ENCODE results near the gene VMP1. TPM values are rescaled to one million over a fixed set of nuclear protein-coding genes. Genes with fewer than 3 reads are reported as not detected.
A peak's percentile ranks its signal among the peaks of the same experiment; 100 is the strongest.

Gene VMP1
- total and polyA plus RNA-seq, 2 donors (not counting 1 experiment from before 2014, with no cell fraction given) = 20.4 to 83.5 TPM

- H3K9ac ChIP-seq (ENCODE audit: low read length) = no peak overlapping the region
- no peaks in the 10 kb centered on the region for H3K27me3 ChIP-seq (replicated peaks in 1 of 4; ENCODE audit: control extremely low read depth in 1 of 4, control insufficient read depth in 3 of 4, insufficient read depth in 4 of 4, low read length in 3 of 4)
- no peak overlapping the region for H3K27ac ChIP-seq (ENCODE audit: low read length in 2 of 2)
- ChIA-PET CTCF (no interaction called here), POLR2A (no interaction called here)
- no peak overlapping the region for H3K4me2 ChIP-seq (replicated peaks; ENCODE audit: low read depth, low read length, poor library complexity, severe bottlenecking)
- Mint-ChIP-seq H3K27ac (no peak overlapping the region), H3K4me1 (peaks cover 9% of the 10 kb centered on the region), H3K27me3 (no peaks in the 10 kb centered on the region), H3K9me3 (ENCODE audit: insufficient read depth) (no peaks in the 10 kb centered on the region), H3K4me3 (no peak overlapping the region)
- H3K9me3 ChIP-seq (ENCODE audit: control extremely low read depth in 1 of 3, control insufficient read depth in 2 of 3, insufficient read depth in 1 of 3, low read length in 2 of 3) = no peaks in the 10 kb centered on the region
- no peaks in the 10 kb centered on the region for H3K4me1 ChIP-seq (ENCODE audit: control insufficient read depth in 2 of 2, insufficient read depth in 2 of 2, low read length in 2 of 2)
- H3K4me3 ChIP-seq (ENCODE audit: control extremely low read depth in 1 of 5, extremely low read depth in 1 of 5, insufficient read depth in 1 of 5, low read depth in 2 of 5, low read length in 4 of 5) = no peak overlapping the region
- H2AFZ ChIP-seq (ENCODE audit: insufficient read depth, low read depth, low read length, poor library complexity, severe bottlenecking) = no peak overlapping the region
- peaks cover 23% of the 10 kb centered on the region for H3K79me2 ChIP-seq (ENCODE audit: control insufficient read depth, insufficient read depth, low read length)
- H4K20me1 ChIP-seq (ENCODE audit: control insufficient read depth, insufficient read depth, low read length, poor library complexity, severe bottlenecking) = peaks cover 4% of the 10 kb centered on the region
- 100% methylated on average over 3 of the region's 6 CpGs for WGBS (ENCODE audit: insufficient coverage)
- peaks cover 33 to 94% of the 10 kb centered on the region in 2 experiments for H3K36me3 ChIP-seq (replicated peaks in 1 of 2; ENCODE audit: control extremely low read depth in 1 of 2, control insufficient read depth in 1 of 2, extremely low read depth in 1 of 2, insufficient read depth in 2 of 2, low read length in 1 of 2)
- ATAC-seq (ENCODE audit: low read depth) (no peak), DNase-seq (no peak)
- TF ChIP-seq, protein P1, sequence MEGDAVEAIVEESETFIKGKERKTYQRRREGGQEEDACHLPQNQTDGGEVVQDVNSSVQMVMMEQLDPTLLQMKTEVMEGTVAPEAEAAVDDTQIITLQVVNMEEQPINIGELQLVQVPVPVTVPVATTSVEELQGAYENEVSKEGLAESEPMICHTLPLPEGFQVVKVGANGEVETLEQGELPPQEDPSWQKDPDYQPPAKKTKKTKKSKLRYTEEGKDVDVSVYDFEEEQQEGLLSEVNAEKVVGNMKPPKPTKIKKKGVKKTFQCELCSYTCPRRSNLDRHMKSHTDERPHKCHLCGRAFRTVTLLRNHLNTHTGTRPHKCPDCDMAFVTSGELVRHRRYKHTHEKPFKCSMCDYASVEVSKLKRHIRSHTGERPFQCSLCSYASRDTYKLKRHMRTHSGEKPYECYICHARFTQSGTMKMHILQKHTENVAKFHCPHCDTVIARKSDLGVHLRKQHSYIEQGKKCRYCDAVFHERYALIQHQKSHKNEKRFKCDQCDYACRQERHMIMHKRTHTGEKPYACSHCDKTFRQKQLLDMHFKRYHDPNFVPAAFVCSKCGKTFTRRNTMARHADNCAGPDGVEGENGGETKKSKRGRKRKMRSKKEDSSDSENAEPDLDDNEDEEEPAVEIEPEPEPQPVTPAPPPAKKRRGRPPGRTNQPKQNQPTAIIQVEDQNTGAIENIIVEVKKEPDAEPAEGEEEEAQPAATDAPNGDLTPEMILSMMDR (IDR thresholded peaks at IDR 0.05) = no peak
- intact Hi-C loops (cut with micrococcal nuclease) = no loop called here
Measured at GRCh38 chr17:59684967-59685366, 22.5 kb upstream of the VMP1 start.

DNA sequence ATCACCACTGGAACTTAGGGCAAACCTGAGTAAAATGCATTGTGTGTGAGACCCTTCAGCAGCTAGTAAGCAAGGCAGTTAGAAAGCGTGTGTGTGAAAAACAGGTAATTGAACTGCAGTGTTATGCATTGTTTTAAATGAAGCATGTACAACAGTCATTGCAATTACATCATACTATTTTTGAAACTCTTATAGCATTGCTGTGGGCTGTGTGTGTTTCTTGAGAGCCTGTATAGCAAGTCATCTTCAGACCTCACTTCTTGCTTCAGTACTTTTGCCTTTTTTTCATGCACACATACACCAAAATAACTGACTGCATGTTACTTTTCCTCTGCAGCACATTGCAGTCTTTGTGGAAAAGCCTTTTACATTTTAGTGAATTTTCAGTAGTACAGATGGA is 19.4 kb upstream of the VMP1 start:
- H3K4me2 ChIP-seq (replicated peaks; ENCODE audit: low read depth, low read length, poor library complexity, severe bottlenecking) = no peak overlapping the region
- CTCF ChIA-PET = interaction anchor here (0.9 to 1.1 kb wide), 2 partner anchors 11 to 26 kb away, joined by 3 read pairs; no protein-coding TSS in a partner anchor
- POLR2A ChIA-PET = no interaction called here

More for the DNA sequence above, 19.4 kb upstream of the VMP1 start:
- intact Hi-C loops (cut with micrococcal nuclease) = no loop called here
- H3K36me3 ChIP-seq (replicated peaks in 1 of 2; ENCODE audit: control extremely low read depth in 1 of 2, control insufficient read depth in 1 of 2, extremely low read depth in 1 of 2, insufficient read depth in 2 of 2, low read length in 1 of 2) = peaks cover 32 to 78% of the 10 kb centered on the region in 2 experiments
- TF ChIP-seq EZH2 (IDR thresholded peaks at IDR 0.05; ENCODE audit: borderline replicate concordance, insufficient read depth, low read depth, low read length, poor library complexity, severe bottlenecking) = no peak
- TF ChIP-seq, protein P1 (IDR thresholded peaks at IDR 0.05) = no peak
- H3K27me3 ChIP-seq (replicated peaks in 1 of 4; ENCODE audit: control extremely low read depth in 1 of 4, control insufficient read depth in 3 of 4, insufficient read depth in 4 of 4, low read length in 3 of 4) = no peaks in the 10 kb centered on the region
- peak overlapping the region; percentile 15 for H3K27ac Mint-ChIP-seq
- no peak for ATAC-seq (ENCODE audit: low read depth)
- peaks cover 9% of the 10 kb centered on the region for H3K4me1 Mint-ChIP-seq
- peak overlapping the region in 1 of 2 donors; percentile 17 for H3K27ac ChIP-seq (ENCODE audit: low read length in 2 of 2)
- H3K9ac ChIP-seq (ENCODE audit: low read length) = no peak overlapping the region
- H3K4me3 Mint-ChIP-seq = no peak overlapping the region
- H4K20me1 ChIP-seq (ENCODE audit: control insufficient read depth, insufficient read depth, low read length, poor library complexity, severe bottlenecking) = peaks cover 4% of the 10 kb centered on the region
- H3K4me1 ChIP-seq (ENCODE audit: control insufficient read depth in 2 of 2, insufficient read depth in 2 of 2, low read length in 2 of 2) = no peaks in the 10 kb centered on the region
- no peaks in the 10 kb centered on the region for H3K9me3 Mint-ChIP-seq (ENCODE audit: insufficient read depth)
- no peaks in the 10 kb centered on the region for H3K27me3 Mint-ChIP-seq
- no peaks in the 10 kb centered on the region for H3K9me3 ChIP-seq (ENCODE audit: control extremely low read depth in 1 of 3, control insufficient read depth in 2 of 3, insufficient read depth in 1 of 3, low read length in 2 of 3)
- no peak overlapping the region for H3K4me3 ChIP-seq (ENCODE audit: control extremely low read depth in 1 of 5, extremely low read depth in 1 of 5, insufficient read depth in 1 of 5, low read depth in 2 of 5, low read length in 4 of 5)
- H3K79me2 ChIP-seq (ENCODE audit: control insufficient read depth, insufficient read depth, low read length) = peaks cover 26% of the 10 kb centered on the region
- no peak for DNase-seq
- H2AFZ ChIP-seq (ENCODE audit: insufficient read depth, low read depth, low read length, poor library complexity, severe bottlenecking) = no peak overlapping the region
- 80% methylated on average over 1 of the region's 1 CpG for WGBS (ENCODE audit: insufficient coverage)

All from B cell (primary cell).